ENCODE measurements around the gene A1BG. TPM values are rescaled to one million over a fixed set of nuclear protein-coding genes. Genes with fewer than 3 reads are reported as not detected.

A1BG gene
- total and polyA plus RNA-seq, 2 of the 8 experiments (the other 6 are each of a cell fraction or from before 2014, with no cell fraction given): 20.8 to 69.6 TPM

- TF ChIP-seq CHD7 (IDR thresholded peaks at IDR 0.05; ENCODE audit: insufficient replicate concordance, low read length) (no peak), SAP30 (IDR thresholded peaks at IDR 0.05; ENCODE audit: insufficient read depth, insufficient replicate concordance, low read length) (no peak), EGR1 (IDR thresholded peaks at IDR 0.05; ENCODE audit: borderline replicate concordance, low read depth, low read length) (no peak), JUND (IDR thresholded peaks at IDR 0.05; ENCODE audit: low read length) (no peak), SP4 (IDR thresholded peaks at IDR 0.05; ENCODE audit: low read length) (no peak), GTF2F1 (IDR thresholded peaks at IDR 0.05; ENCODE audit: borderline replicate concordance, low read depth, low read length) (no peak), SP2 (IDR thresholded peaks at IDR 0.05; ENCODE audit: low read length) (no peak)
Measured at GRCh38 chr19:58394821-58395219, 41.5 kb upstream of the A1BG start (continued).
